IMR-90 (cell line): ENCODE results near the gene ARPC4. TPM values are rescaled to one million over a fixed set of nuclear protein-coding genes. Genes with fewer than 3 reads are reported as not detected.

ENCODE experiments used
- ATAC-seq: fragments of 200-7000 bp; cut with Tn5 transposase; 2 replicates; pipeline ENCODE4 v1.9.1; 2020; ENCODE audit warnings: low read depth, mild to moderate bottlenecking, moderate library complexity
- BruUV-seq: library from RNA; stranded (reverse); fragments of 400-500 nt; replicated peaks from 2 replicates; lab custom pipeline; 2021; lab: Mats Ljungman, UMichigan
- CTCF ChIA-PET: fragments of 300-600 bp; formaldehyde crosslinking; extraction: SDS; loops from one replicate; lab custom pipeline; 2021; ENCODE audit warnings: antibody characterized with exemption; lab: Yijun Ruan, JAX
- POLR2A ChIA-PET: fragments of 300-600 bp; sonication (Branson Sonifier 250); formaldehyde crosslinking; loops from one replicate; lab custom pipeline; 2022; ENCODE audit warnings: antibody characterized with exemption; ENCODE audit not compliant: unreplicated experiment; lab: Charles Lee
- DNase-seq: peaks from one replicate; pipeline ENCODE4 v3.0.0; 2013
- H2AFZ ChIP-seq: replicated peaks from 2 replicates; pipeline ENCODE3; 2013; ENCODE audit warnings: low read length, mild to moderate bottlenecking; ENCODE audit not compliant: poor library complexity
- H2AK5ac ChIP-seq: 2 replicates; pipeline ENCODE4 v1.6.1; 2013; ENCODE audit warnings: low read depth, low read length, inconsistent platforms
- H2AK9ac ChIP-seq: replicated peaks from 2 replicates; pipeline ENCODE3; 2013; ENCODE audit warnings: mild to moderate bottlenecking, low read depth, low read length, moderate library complexity; ENCODE audit not compliant: poor library complexity
- H2BK120ac ChIP-seq: 2 replicates; pipeline ENCODE4 v1.6.1; 2013; ENCODE audit warnings: low read depth, low read length, inconsistent platforms
- H2BK15ac ChIP-seq: 3 replicates; pipeline ENCODE4 v1.6.1; 2013; ENCODE audit warnings: low read depth, low read length, inconsistent platforms
- H2BK20ac ChIP-seq: 2 replicates; pipeline ENCODE4 v1.6.1; 2013; ENCODE audit warnings: low read depth, mild to moderate bottlenecking, inconsistent platforms, low read length, moderate library complexity
- H2BK5ac ChIP-seq: 2 replicates; pipeline ENCODE4 v1.6.1; 2013; ENCODE audit warnings: mild to moderate bottlenecking, low read depth, low read length, inconsistent platforms; ENCODE audit not compliant: poor library complexity, severe bottlenecking
- H3K14ac ChIP-seq: replicated peaks from 2 replicates; pipeline ENCODE4 v1.6.1; 2013; ENCODE audit warnings: low read depth, low read length, inconsistent platforms
- H3K18ac ChIP-seq: 2 replicates; pipeline ENCODE4 v1.6.1; 2013; ENCODE audit warnings: low read depth, low read length, control low read depth
- H3K23ac ChIP-seq: 2 replicates; pipeline ENCODE4 v1.6.1; 2013; ENCODE audit warnings: low read depth, low read length, inconsistent platforms
- H3K27ac ChIP-seq: 2 replicates; pipeline ENCODE4 v1.5.1; 2013; ENCODE audit warnings: mild to moderate bottlenecking, control low read depth, low read length; ENCODE audit not compliant: insufficient read depth
- H3K27me3 ChIP-seq: 2 replicates; pipeline ENCODE4 v1.6.1; 2013; ENCODE audit warnings: low read length; ENCODE audit not compliant: control insufficient read depth, insufficient read depth
- H3K36me3 ChIP-seq: 2 replicates; pipeline ENCODE4 v1.6.1; 2013; ENCODE audit warnings: low read length, mixed read lengths; ENCODE audit not compliant: control insufficient read depth, insufficient read depth
- H3K4ac ChIP-seq: 2 replicates; pipeline ENCODE4 v1.6.1; 2013; ENCODE audit warnings: low read depth, low read length, inconsistent platforms
- H3K4me1 ChIP-seq: 2 replicates; pipeline ENCODE4 v1.6.1; 2013; ENCODE audit warnings: low read length, mixed read lengths; ENCODE audit not compliant: control insufficient read depth, insufficient read depth
- H3K4me2 ChIP-seq: 2 replicates; pipeline ENCODE4 v1.6.1; 2013; ENCODE audit warnings: low read depth, mild to moderate bottlenecking, control low read depth, low read length, moderate library complexity
- H3K4me3 ChIP-seq: 2 replicates; pipeline ENCODE4 v1.5.1; 2013; ENCODE audit warnings: low read depth, mild to moderate bottlenecking, control low read depth, low read length, moderate library complexity; ENCODE audit not compliant: insufficient read depth
- H3K56ac ChIP-seq: 2 replicates; pipeline ENCODE4 v1.6.1; 2013; ENCODE audit warnings: low read length, inconsistent platforms; ENCODE audit not compliant: insufficient read depth; ENCODE audit errors: extremely low read depth
- H3K79me1 ChIP-seq, 2 experiments: 2 replicates each; pipeline ENCODE4 v1.6.1; 2013; ENCODE audit warnings: low read length in 2 of 2, inconsistent platforms in 1 of 2, low read depth in 1 of 2
- H3K9ac ChIP-seq: 2 replicates; pipeline ENCODE4 v1.6.1; 2013; ENCODE audit warnings: low read depth, low read length, control low read depth
- H3K9me1 ChIP-seq: 2 replicates; pipeline ENCODE4 v1.6.1; 2013; ENCODE audit warnings: low read length, inconsistent platforms; ENCODE audit not compliant: insufficient read depth
- H3K9me3 ChIP-seq: 2 replicates; pipeline ENCODE4 v1.6.1; 2013; ENCODE audit warnings: low read length; ENCODE audit not compliant: control insufficient read depth, insufficient read depth
- H4K20me1 ChIP-seq: 2 replicates; pipeline ENCODE4 v1.6.1; 2013; ENCODE audit warnings: low read length, inconsistent platforms; ENCODE audit not compliant: insufficient read depth
- H4K5ac ChIP-seq: 2 replicates; pipeline ENCODE4 v1.6.1; 2013; ENCODE audit warnings: mild to moderate bottlenecking, low read depth, low read length, control low read depth
- H4K8ac ChIP-seq, 2 experiments: 2 replicates each; pipeline ENCODE4 v1.6.1; 2013; ENCODE audit warnings: low read depth in 2 of 2, low read length in 2 of 2, control low read depth in 1 of 2, inconsistent platforms in 1 of 2
- H4K91ac ChIP-seq: 2 replicates; pipeline ENCODE4 v1.6.1; 2013; ENCODE audit warnings: low read depth, low read length, inconsistent platforms; ENCODE audit not compliant: insufficient read depth
- BHLHE40 ChIP-seq: fragments of 150-350 bp; IDR thresholded peaks from 2 replicates; pipeline ENCODE4 v1.6.1; 2016; ENCODE audit warnings: mild to moderate bottlenecking, low read depth, low read length
- CEBPB ChIP-seq: IDR thresholded peaks from 2 replicates; pipeline ENCODE4 v1.6.1; 2012; ENCODE audit warnings: low read depth, low read length, improper control_type of control experiment
- CHD1 ChIP-seq: IDR thresholded peaks from 2 replicates; pipeline ENCODE4 v1.6.1; 2012; ENCODE audit warnings: low read depth, low read length, improper control_type of control experiment
- FOS ChIP-seq: fragments of 150-350 bp; IDR thresholded peaks from 2 replicates; pipeline ENCODE4 v1.6.1; 2016; ENCODE audit warnings: low read depth, low read length
- MAFK ChIP-seq: IDR thresholded peaks from 2 replicates; pipeline ENCODE4 v1.6.1; 2012; ENCODE audit warnings: low read depth, low read length, improper control_type of control experiment
- MAZ ChIP-seq: IDR thresholded peaks from 2 replicates; pipeline ENCODE4 v1.6.1; 2012; ENCODE audit warnings: low read depth, mild to moderate bottlenecking, low read length, improper control_type of control experiment, moderate library complexity, borderline replicate concordance
- MXI1 ChIP-seq: IDR thresholded peaks from 2 replicates; pipeline ENCODE4 v1.6.1; 2012; ENCODE audit warnings: low read depth, mild to moderate bottlenecking, low read length, moderate library complexity, borderline replicate concordance
- NFE2L2 ChIP-seq: fragments of 150-350 bp; IDR thresholded peaks from 2 replicates; pipeline ENCODE4 v1.6.1; 2016; ENCODE audit warnings: low read depth, mild to moderate bottlenecking, low read length
- POLR2A ChIP-seq: IDR thresholded peaks from 2 replicates; pipeline ENCODE4 v1.6.1; 2012; ENCODE audit warnings: mild to moderate bottlenecking, low read depth, low read length
- RAD21 ChIP-seq: IDR thresholded peaks from 2 replicates; pipeline ENCODE4 v1.6.1; 2012; ENCODE audit warnings: low read length, improper control_type of control experiment
- RCOR1 ChIP-seq: IDR thresholded peaks from 2 replicates; pipeline ENCODE4 v1.6.1; 2012; ENCODE audit warnings: mild to moderate bottlenecking, low read length, improper control_type of control experiment; ENCODE audit not compliant: insufficient replicate concordance
- RFX5 ChIP-seq: IDR thresholded peaks from 2 replicates; pipeline ENCODE4 v1.8.0; 2012; ENCODE audit warnings: low read depth, mild to moderate bottlenecking, low read length, moderate library complexity
- SMC3 ChIP-seq: fragments of 150-350 bp; IDR thresholded peaks from 2 replicates; pipeline ENCODE4 v1.6.1; 2016; ENCODE audit warnings: low read depth, mild to moderate bottlenecking, antibody characterized with exemption, low read length, moderate library complexity
- WGBS, 2 experiments: methylation state at CpG; one replicate each; pipeline versions ENCODE4 v1.1.5 to v1.1.7; 2013; ENCODE audit warnings: missing lambda C conversion rate in 2 of 2; ENCODE audit not compliant: insufficient read length in 1 of 2; ENCODE audit errors: extremely low coverage in 2 of 2; 5-methylcytosine and 5-hydroxymethylcytosine counted together
- dilution Hi-C: fragments of 300-500 bp; cut with HindIII; formaldehyde crosslinking; loops from one replicate; pipeline ENCODE4 v1.14.3; 2018; ENCODE audit warnings: low sequenced_read_pairs; ENCODE audit not compliant: unreplicated experiment
- in situ Hi-C: fragments of 300-500 bp; cut with MboI; formaldehyde crosslinking; loops from 3 replicates; pipeline ENCODE4 v1.14.3; 2019; ENCODE audit warnings: low sequenced_read_pairs, inconsistent platforms, mixed read lengths
- intact Hi-C: fragments of 100-400 bp; cut with micrococcal nuclease; formaldehyde crosslinking; loops from 2 replicates; pipeline ENCODE4 v1.10.0; 2022
- polyA plus RNA-seq, 3 experiments: library from polyadenylated mRNA; depleted of rRNA; stranded (reverse); fragments of >200 nt; gene quantifications; 2 replicates each; pipeline ENCODE4 v1.2.3, GENCODE V29; 2012; ENCODE audit warnings: low replicate concordance in 1 of 3
- total RNA-seq: library from RNA; depleted of rRNA; stranded (reverse); fragments of >200 nt; gene quantifications from 2 replicates; pipeline ENCODE4 v1.2.3, GENCODE V29; 2012
- TF ChIP-seq, protein P1 (sequence below): fragments of 150-350 bp; IDR thresholded peaks from 2 replicates; pipeline ENCODE4 v1.6.1; 2016; ENCODE audit warnings: low read depth, mild to moderate bottlenecking, low read length, moderate library complexity, borderline replicate concordance

ARPC4 gene
- total and polyA plus RNA-seq, 2 of the 4 experiments (the other 2 are of a cell fraction) = 188 to 383 TPM

DNA sequence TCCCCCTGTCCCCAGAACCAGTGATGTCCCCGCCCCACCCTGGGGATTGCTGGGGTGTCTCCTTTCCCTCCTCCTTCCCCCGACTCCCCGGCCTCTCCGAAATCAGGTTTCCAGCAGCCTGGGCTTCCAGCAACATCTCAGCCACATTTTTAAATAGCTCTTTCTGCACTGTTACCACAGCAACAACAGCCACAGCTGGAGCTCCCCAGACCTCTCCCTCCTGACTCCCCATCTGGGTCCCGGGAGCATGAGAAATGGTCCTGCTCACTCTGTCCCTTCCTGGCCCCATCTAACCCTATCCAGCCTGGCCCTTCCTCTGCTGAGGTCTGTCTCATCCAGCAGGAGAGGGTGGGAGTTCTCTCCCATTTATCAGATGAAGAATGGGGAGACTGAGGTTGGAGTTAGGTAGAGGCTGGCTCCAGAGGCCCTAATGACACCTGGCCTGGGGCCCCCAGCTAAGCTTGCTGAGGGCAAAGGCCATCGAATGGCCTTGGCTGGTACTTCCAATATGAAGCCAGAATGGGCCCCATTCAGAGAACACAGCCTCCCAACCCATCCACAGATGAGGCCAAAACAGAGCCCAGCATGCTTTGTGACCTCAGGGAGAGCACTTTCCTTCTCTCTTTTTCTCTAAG lies 24.6 kb upstream of the ARPC4 start:
- Histone ChIP-seq H3K56ac (no peak overlapping the region), H2BK120ac (peak overlapping the region; percentile 25; the same call in 1 of the 2 replicates), H3K4ac (peak overlapping the region; percentile 63; the same call in 1 of the 2 replicates), H2AK9ac (peak overlapping the region; percentile 87), H3K27me3 (no peaks in the 10 kb centered on the region), H4K5ac (no peak overlapping the region), H3K14ac (peak overlapping the region; percentile 29; the same call in 1 of the 2 replicates), H4K20me1 (peaks cover 8% of the 10 kb centered on the region; the same call in 1 of the 2 replicates), H3K9ac (peak overlapping the region; percentile 63), H3K79me1 (peaks cover 16 to 49% of the 10 kb centered on the region in 2 experiments), H3K36me3 (peaks cover 1% of the 10 kb centered on the region; the same call in 1 of the 2 replicates), H3K27ac (no peak overlapping the region), H3K18ac (no peak overlapping the region), H2AFZ (no peak overlapping the region), H3K4me1 (peaks cover 27% of the 10 kb centered on the region), H2BK15ac (no peak overlapping the region), H4K91ac (no peak overlapping the region), H2BK5ac (no peak overlapping the region), H3K23ac (peak overlapping the region; percentile 66), H4K8ac (peak overlapping the region in 1 of 2 experiments; percentile 4; a peak in 1 of 4 replicates), H2AK5ac (peak overlapping the region; percentile 31; the same call in 1 of the 2 replicates), H3K4me2 (no peak overlapping the region; the same call in 1 of the 2 replicates), H3K9me1 (peaks cover 28% of the 10 kb centered on the region), H3K9me3 (no peaks in the 10 kb centered on the region), H2BK20ac (no peak overlapping the region), H3K4me3 (no peak overlapping the region)
- 59% methylated on average over 3 of the region's 6 CpGs; no CpG with 5 or more reads in 1 of the 2 experiments for WGBS, 2 experiments
- CTCF ChIA-PET = no interaction called here
- dilution Hi-C loops = no loop called here
- ATAC-seq (no peak), DNase-seq (no peak)
- TF ChIP-seq RCOR1 (no peak), NFE2L2 (no peak), RAD21 (no peak), RFX5 (no peak), MAZ (no peak), MXI1 (no peak), CHD1 (no peak), CEBPB (no peak), POLR2A (no peak), BHLHE40 (no peak), MAFK (no peak), FOS (no peak), SMC3 (no peak)
- TF ChIP-seq, protein P1, sequence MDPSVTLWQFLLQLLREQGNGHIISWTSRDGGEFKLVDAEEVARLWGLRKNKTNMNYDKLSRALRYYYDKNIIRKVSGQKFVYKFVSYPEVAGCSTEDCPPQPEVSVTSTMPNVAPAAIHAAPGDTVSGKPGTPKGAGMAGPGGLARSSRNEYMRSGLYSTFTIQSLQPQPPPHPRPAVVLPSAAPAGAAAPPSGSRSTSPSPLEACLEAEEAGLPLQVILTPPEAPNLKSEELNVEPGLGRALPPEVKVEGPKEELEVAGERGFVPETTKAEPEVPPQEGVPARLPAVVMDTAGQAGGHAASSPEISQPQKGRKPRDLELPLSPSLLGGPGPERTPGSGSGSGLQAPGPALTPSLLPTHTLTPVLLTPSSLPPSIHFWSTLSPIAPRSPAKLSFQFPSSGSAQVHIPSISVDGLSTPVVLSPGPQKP = no peak
- intact Hi-C loops = no loop called here
- in situ Hi-C loops = no loop called here
- POLR2A ChIA-PET = interaction anchor here (0.5 kb wide), 1 partner anchor 513 kb away, joined by 3 read pairs; no protein-coding TSS in a partner anchor
- no TSS peak for BruUV-seq
